Adrenal gland (tissue), 5 donors: Measurements from ENCODE around the gene ANKRD44.

ENCODE experiments used
- POLR2A ChIP-seq, 2 donors: fragments of 450-650 bp; IDR thresholded peaks; one replicate each; pipeline ENCODE4 v1.6.1; 2017; ENCODE audit warnings: antibody characterized with exemption in 2 of 2, mild to moderate bottlenecking in 2 of 2, moderate library complexity in 1 of 2
- TF ChIP-seq, protein P1 (sequence below), 6 experiments: fragments of 450-650 bp in 4 of 6; fragments of 200-600 bp in 2 of 6; sonication (generic) in 1 of 6; IDR thresholded peaks; 1 replicate in 5 of 6; 2 replicates in 1 of 6; pipeline versions ENCODE4 v1.5.1 to v1.8.0; 2016 to 2021; ENCODE audit warnings: antibody characterized with exemption in 6 of 6, mild to moderate bottlenecking in 2 of 6, moderate library complexity in 1 of 6
- donor health status: DM: no; HTN: no; CAD: no.

DNA sequence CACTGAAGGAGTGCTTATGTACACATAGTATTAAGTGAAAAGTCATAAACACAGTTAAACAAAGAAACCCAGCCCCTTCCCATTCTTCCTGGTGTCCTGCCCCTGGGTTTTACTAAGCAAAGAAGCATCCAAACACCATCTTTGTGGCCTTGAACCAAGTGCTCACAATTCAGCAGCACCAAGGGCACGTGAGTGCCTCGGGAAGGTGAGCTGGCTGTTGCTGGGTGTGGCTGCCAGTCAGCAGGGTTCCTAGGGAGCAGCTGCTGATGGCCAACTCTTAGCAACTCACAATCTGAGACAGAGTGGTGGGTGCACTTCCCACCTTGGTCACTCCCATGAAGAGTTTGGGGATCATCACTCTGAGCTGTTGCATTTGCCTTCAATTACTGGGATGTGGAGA, 286.4 kb downstream of the ANKRD44 start:
- TF ChIP-seq, protein P1, sequence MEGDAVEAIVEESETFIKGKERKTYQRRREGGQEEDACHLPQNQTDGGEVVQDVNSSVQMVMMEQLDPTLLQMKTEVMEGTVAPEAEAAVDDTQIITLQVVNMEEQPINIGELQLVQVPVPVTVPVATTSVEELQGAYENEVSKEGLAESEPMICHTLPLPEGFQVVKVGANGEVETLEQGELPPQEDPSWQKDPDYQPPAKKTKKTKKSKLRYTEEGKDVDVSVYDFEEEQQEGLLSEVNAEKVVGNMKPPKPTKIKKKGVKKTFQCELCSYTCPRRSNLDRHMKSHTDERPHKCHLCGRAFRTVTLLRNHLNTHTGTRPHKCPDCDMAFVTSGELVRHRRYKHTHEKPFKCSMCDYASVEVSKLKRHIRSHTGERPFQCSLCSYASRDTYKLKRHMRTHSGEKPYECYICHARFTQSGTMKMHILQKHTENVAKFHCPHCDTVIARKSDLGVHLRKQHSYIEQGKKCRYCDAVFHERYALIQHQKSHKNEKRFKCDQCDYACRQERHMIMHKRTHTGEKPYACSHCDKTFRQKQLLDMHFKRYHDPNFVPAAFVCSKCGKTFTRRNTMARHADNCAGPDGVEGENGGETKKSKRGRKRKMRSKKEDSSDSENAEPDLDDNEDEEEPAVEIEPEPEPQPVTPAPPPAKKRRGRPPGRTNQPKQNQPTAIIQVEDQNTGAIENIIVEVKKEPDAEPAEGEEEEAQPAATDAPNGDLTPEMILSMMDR (IDR thresholded peaks at IDR 0.05) = no peak
- no peak for TF ChIP-seq POLR2A (IDR thresholded peaks at IDR 0.05)
